KMS-11 (cell line): ENCODE results near the gene SLC34A1.
"Not testable (repeated sequence)": the region's sequence is repeated elsewhere in the genome, so short reads cannot be mapped to it uniquely, and the experiment has no call there.

Source experiments
- H2AFZ ChIP-seq: fragments of 200-600 bp; sonication (generic); 2 replicates; pipeline ENCODE4 v1.6.1; 2016; ENCODE audit warnings: antibody characterized with exemption, mixed run types, low read depth
- H3K27ac ChIP-seq: fragments of 200-600 bp; sonication (generic); 2 replicates; pipeline ENCODE4 v1.6.1; 2016; ENCODE audit warnings: mild to moderate bottlenecking, mixed run types
- H3K27me3 ChIP-seq: fragments of 200-600 bp; sonication (generic); 2 replicates; pipeline ENCODE4 v1.6.1; 2017; ENCODE audit warnings: mild to moderate bottlenecking, low read depth, mixed run types, moderate library complexity; ENCODE audit not compliant: insufficient read depth
- H3K36me3 ChIP-seq: fragments of 200-600 bp; sonication (generic); 2 replicates; pipeline ENCODE4 v1.6.1; 2017; ENCODE audit warnings: mild to moderate bottlenecking, mixed run types; ENCODE audit not compliant: insufficient read depth
- H3K4me1 ChIP-seq: fragments of 200-600 bp; sonication (generic); 2 replicates; pipeline ENCODE4 v1.6.1; 2016; ENCODE audit warnings: mild to moderate bottlenecking, low read depth, mixed run types; ENCODE audit not compliant: poor library complexity, severe bottlenecking
- H3K4me2 ChIP-seq: fragments of 200-600 bp; sonication (generic); 2 replicates; pipeline ENCODE4 v1.7.0; 2016; ENCODE audit warnings: mild to moderate bottlenecking, mixed run types
- H3K4me3 ChIP-seq: fragments of 200-600 bp; sonication (generic); IDR thresholded peaks from 2 replicates; pipeline ENCODE4 v1.6.1; 2017; ENCODE audit warnings: low read depth, low read length, mixed read lengths; ENCODE audit not compliant: insufficient read depth
- H3K79me2 ChIP-seq: fragments of 200-600 bp; sonication (generic); 2 replicates; pipeline ENCODE4 v1.6.1; 2016; ENCODE audit warnings: low read depth, mixed run types; ENCODE audit not compliant: insufficient read depth
- H3K9ac ChIP-seq: fragments of 200-600 bp; sonication (generic); 2 replicates; pipeline ENCODE4 v1.6.1; 2016; ENCODE audit warnings: mild to moderate bottlenecking, mixed run types
- H4K20me1 ChIP-seq: fragments of 200-600 bp; sonication (generic); 2 replicates; pipeline ENCODE4 v1.6.1; 2016; ENCODE audit warnings: mild to moderate bottlenecking, mixed run types; ENCODE audit not compliant: insufficient read depth
- TF ChIP-seq, protein P1 (sequence below): fragments of 200-600 bp; sonication (generic); conservative IDR thresholded peaks from 2 replicates; pipeline ENCODE4 v1.6.1; 2017; ENCODE audit warnings: low read depth, mild to moderate bottlenecking, antibody characterized with exemption, low read length, moderate library complexity, mixed read lengths

SLC34A1 gene

DNA sequence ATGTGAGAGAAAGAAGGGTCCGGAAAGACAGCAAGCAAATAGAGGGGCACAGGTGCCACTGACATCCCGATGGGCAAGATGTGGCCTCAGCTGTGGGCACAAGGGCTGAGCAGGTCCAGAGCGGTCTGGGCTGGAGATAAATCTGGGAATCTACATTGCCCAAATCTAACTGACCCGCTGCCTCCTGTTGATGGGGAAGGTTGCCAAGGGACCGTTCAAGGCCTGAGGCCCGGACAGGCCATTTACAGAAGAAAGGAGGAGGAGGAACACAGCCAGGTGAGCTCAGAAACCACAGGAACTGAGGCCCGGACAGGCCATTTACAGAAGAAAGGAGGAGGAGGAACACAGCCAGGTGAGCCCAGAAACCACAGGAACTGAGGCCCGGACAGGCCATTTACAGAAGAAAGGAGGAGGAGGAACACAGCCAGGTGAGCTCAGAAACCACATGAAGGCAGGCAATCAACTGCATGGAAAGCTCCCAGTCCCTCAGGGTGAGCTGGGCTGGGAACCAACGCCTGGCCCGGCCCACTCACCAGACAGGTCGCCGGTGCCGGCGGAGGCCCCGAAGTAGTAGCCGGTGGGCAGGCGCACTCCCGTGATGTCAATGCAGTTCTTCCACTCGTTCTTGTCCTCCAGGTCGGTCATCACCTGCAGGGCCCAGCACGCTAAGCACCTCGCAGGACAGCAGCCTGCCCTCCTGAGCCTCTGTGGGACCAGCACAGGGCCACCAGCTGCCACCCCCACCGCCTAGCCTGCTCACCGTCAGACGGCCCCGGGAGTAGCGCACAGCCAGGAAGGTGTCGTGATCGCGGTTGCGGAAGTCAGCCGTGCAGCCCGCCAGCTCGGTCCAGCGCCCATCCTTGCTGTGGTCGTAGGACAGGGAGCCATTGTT lies 47.4 kb upstream of the SLC34A1 start:
- Histone ChIP-seq H3K4me1 (no peaks in the 10 kb centered on the region), H3K27me3 (no peaks in the 10 kb centered on the region), H3K79me2 (no peaks in the 10 kb centered on the region; the same call in 1 of the 2 replicates), H3K36me3 (no peaks in the 10 kb centered on the region), H2AFZ (no peak overlapping the region), H3K9ac (no peak overlapping the region), H3K4me3 (no peak overlapping the region), H4K20me1 (no peaks in the 10 kb centered on the region), H3K4me2 (no peak overlapping the region), H3K27ac (no peak overlapping the region)
- TF ChIP-seq, protein P1, sequence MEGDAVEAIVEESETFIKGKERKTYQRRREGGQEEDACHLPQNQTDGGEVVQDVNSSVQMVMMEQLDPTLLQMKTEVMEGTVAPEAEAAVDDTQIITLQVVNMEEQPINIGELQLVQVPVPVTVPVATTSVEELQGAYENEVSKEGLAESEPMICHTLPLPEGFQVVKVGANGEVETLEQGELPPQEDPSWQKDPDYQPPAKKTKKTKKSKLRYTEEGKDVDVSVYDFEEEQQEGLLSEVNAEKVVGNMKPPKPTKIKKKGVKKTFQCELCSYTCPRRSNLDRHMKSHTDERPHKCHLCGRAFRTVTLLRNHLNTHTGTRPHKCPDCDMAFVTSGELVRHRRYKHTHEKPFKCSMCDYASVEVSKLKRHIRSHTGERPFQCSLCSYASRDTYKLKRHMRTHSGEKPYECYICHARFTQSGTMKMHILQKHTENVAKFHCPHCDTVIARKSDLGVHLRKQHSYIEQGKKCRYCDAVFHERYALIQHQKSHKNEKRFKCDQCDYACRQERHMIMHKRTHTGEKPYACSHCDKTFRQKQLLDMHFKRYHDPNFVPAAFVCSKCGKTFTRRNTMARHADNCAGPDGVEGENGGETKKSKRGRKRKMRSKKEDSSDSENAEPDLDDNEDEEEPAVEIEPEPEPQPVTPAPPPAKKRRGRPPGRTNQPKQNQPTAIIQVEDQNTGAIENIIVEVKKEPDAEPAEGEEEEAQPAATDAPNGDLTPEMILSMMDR = no peak

DNA sequence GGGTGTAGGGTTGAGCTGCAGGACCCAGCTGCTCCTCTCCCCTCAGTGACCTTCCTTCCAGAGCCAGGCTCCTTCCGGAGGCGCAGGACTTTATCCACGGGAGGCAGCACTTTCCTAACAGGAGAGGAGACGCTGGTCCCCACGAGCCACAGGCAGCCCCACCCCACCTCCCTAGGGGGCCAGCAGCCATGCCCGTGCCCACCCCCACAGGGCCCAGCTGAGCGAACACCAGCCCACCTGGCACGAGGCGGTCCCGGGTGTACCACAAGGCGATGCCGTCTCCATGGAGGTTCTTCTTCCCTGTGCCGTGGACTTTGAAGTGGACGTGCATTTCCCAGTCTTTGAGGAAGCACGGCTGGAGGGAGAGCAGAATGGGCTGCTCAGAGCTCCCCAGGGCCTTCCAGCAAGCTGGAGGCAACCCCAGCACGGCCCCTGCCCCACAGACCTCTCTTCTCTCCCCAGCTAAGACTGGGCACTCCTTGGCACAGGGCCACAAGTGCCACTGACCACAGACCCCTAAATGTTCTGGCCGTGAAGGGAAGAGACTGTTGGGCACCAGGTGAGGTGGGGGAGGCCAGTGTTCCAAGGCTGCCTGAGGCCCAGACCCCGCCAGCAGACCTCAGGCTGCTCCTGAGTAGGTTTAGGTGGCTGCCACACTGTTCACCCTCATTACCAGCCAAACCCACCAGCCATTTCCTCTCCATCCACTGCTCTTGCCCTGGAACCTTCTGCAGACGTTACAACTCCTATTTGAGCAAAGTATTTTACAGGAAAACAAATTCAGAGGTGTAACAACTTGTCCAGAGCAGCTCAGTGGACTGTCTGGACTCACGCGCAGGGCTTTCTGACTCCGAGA lies 45.8 kb upstream of the SLC34A1 start:
- H3K27ac ChIP-seq = no peak overlapping the region
- H3K36me3 ChIP-seq = no peaks in the 10 kb centered on the region
- TF ChIP-seq, protein P1 = no peak
- no peak overlapping the region for H3K9ac ChIP-seq
- no peaks in the 10 kb centered on the region for H3K27me3 ChIP-seq
- no peak overlapping the region for H2AFZ ChIP-seq
- no peak overlapping the region for H3K4me3 ChIP-seq
- H3K4me2 ChIP-seq = no peak overlapping the region
- H3K4me1 ChIP-seq = no peaks in the 10 kb centered on the region
- no peaks in the 10 kb centered on the region for H4K20me1 ChIP-seq
- peaks cover 6% of the 10 kb centered on the region; the same call in 1 of the 2 replicates for H3K79me2 ChIP-seq

- H3K4me2 ChIP-seq = no peak overlapping the region
- no peak overlapping the region for H3K4me3 ChIP-seq
- H3K27ac ChIP-seq = no peak overlapping the region
- TF ChIP-seq, protein P1 = no peak
- no peaks in the 10 kb centered on the region for H3K27me3 ChIP-seq
- H3K4me1 ChIP-seq = no peaks in the 10 kb centered on the region
- no peak overlapping the region for H2AFZ ChIP-seq
- H4K20me1 ChIP-seq = no peaks in the 10 kb centered on the region
- H3K9ac ChIP-seq = no peak overlapping the region
- peaks cover 8% of the 10 kb centered on the region; the same call in 1 of the 2 replicates for H3K79me2 ChIP-seq
- no peaks in the 10 kb centered on the region for H3K36me3 ChIP-seq
These were observed 45.1 kb upstream of the SLC34A1 start for GRCh38 chr5:177339107-177339638.

GRCh38 chr5:177343000-177343399 lies 41.2 kb upstream of the SLC34A1 start:
- not testable (repeated sequence) for H3K27ac ChIP-seq, H3K36me3 ChIP-seq, H3K9ac ChIP-seq, H3K4me1 ChIP-seq, H3K4me3 ChIP-seq, H3K27me3 ChIP-seq, H3K4me2 ChIP-seq, H2AFZ ChIP-seq, H4K20me1 ChIP-seq
- peaks cover 32% of the 10 kb centered on the region for H3K79me2 ChIP-seq
